ENCODE data around the gene RBM47. TPM values are rescaled to one million over a fixed set of nuclear protein-coding genes. Genes with fewer than 3 reads are reported as not detected.
"Not testable (repeated sequence)": the region's sequence is repeated elsewhere in the genome, so short reads cannot be mapped to it uniquely, and the experiment has no call there.

The RBM47 gene
- total RNA-seq, 2 experiments from 2014 or later: 0.60 to 0.66 TPM

DNA sequence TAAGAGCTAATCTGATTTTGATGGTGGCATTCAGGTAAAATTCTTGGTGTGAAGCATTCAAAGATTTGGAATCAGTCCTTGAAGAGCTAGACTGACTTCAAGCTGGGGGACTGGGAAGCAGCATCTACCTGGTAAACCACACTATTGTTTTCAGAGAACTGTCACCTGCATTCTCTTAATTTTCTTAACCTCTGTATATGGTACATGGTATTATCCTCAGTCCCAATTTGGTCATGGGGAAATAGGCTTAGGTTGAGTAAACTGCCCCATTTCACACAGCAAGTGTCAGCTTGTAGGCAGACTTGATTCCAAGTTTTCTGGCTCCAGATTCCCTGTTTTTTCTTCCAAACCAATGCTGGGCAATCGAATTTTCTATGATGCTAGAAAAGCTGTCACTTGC lies 190.1 kb downstream of the RBM47 start:
- CTCF ChIA-PET: interaction anchor here (1.9 kb wide), 1 partner anchor 114 kb away, joined by 5 read pairs; no protein-coding TSS in a partner anchor
- peak; percentile 60 for ATAC-seq
- Mint-ChIP-seq H3K36me3 (ENCODE audit: low read depth) (peaks cover 25% of the 10 kb centered on the region), H3K9me3 (ENCODE audit: insufficient read depth) (peaks cover 21% of the 10 kb centered on the region), H3K4me1 (ENCODE audit: low read depth) (peaks cover 55% of the 10 kb centered on the region), H3K27me3 (ENCODE audit: low read depth) (no peaks in the 10 kb centered on the region), H3K27ac (peak overlapping the region; percentile 27), H3K4me3 (no peak overlapping the region)
- POLR2A ChIA-PET: no interaction called here
- no peak for DNase-seq

DNA sequence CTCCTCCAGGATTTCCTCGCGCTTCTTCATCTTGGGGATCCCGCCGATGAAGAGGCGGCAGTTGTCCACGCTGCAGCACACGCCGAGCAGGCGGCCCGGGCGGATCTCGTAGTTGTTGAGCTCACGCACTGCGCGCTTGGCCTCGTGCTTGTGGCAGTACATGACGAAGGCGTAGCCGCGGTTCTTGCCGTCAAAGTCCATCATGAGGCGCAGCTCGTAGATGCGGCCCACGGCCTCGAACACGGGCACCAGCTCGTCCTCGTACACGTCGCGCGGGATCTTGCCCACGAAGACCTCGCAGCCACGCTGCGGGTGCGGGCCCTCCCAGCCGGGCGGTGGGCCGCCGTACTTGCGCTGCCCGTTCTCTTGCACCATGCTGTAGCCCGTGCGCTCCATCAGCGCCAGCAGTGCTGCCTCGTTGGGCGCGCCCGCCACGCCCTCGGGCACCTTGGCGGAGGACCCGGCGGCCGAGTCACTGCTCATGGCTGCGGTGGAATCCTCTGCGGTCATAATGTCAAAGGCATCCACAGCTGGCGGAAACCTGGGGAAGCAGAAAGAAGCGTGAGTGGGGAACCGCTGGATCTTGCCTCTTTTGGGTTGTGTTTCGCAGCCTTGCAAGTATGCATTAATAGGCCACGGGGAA lies 191.2 kb downstream of the RBM47 start:
- Mint-ChIP-seq H3K36me3 (ENCODE audit: low read depth) (peaks cover 32% of the 10 kb centered on the region), H3K4me1 (ENCODE audit: low read depth) (peaks cover 65% of the 10 kb centered on the region), H3K9me3 (ENCODE audit: insufficient read depth) (peaks cover 29% of the 10 kb centered on the region), H3K27ac (peak overlapping the region; percentile 71), H3K27me3 (ENCODE audit: low read depth) (no peaks in the 10 kb centered on the region), H3K4me3 (no peak overlapping the region)
- ChIA-PET CTCF (interaction anchor here (1.9 kb wide), 1 partner anchor 113 kb away, joined by 5 read pairs; no protein-coding TSS in a partner anchor), POLR2A (interaction anchor here (0.6 kb wide), 1 partner anchor 22 kb away, joined by 3 read pairs; no protein-coding TSS in a partner anchor)
- ATAC-seq: no peak
- no peak for DNase-seq

DNA sequence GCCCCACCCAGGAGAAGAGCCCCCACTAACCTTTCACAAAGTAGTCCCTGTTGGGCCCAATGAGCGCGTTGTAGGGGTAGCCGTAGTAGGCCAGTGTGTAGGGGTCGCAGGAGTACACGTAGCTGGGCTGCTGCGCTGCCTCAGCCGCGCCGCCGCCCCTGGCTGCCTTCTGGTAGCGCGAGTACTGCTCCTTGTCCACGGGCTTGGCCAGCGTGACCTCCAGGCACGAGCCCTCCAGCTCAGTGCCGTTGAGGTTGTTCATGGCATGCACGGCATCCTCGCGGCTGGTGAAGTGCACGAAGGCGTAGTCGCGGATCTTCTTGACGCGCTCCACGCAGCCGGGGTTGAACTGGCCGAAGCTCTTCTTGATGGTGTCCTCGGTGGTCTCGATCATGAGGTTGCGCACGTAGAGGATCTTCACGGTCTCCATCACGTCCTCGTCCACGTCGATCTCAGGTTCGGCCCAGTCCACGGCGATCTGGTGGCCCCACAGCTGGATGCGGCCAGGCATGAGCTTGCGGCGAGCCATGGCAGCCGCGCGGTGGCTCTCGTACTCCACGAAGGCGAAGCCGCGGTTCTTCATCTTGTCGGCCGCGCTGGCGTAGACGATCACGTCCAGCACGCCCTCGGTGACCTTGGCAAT lies 191.8 kb downstream of the RBM47 start:
- Mint-ChIP-seq H3K27me3 (ENCODE audit: low read depth) (no peaks in the 10 kb centered on the region), H3K9me3 (ENCODE audit: insufficient read depth) (peaks cover 25% of the 10 kb centered on the region), H3K27ac (no peak overlapping the region), H3K4me3 (no peak overlapping the region), H3K4me1 (ENCODE audit: low read depth) (peaks cover 71% of the 10 kb centered on the region), H3K36me3 (ENCODE audit: low read depth) (peaks cover 33% of the 10 kb centered on the region)
- POLR2A ChIA-PET: no interaction called here
- ATAC-seq: no peak
- CTCF ChIA-PET: no interaction called here
- DNase-seq: no peak

DNA sequence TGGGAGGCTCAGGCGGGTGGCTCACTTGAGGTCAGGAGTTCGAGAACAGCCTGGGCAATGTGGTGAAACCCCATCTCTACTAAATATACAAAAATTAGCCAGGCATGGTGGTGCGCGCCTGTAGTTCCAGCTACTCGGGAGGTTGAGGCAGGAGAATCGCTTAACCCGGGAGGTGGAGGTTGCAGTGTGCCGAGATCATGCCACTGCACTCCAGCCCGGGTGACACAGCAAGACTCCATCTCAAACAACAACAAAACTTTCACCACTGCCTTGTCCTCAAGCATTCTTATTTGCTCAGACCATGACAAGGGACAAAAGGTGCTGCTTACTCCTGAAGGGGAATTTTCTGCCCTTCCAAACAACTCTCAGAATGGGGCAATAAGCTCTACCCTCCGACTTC lies 194.4 kb downstream of the RBM47 start:
- POLR2A ChIA-PET; H3K27me3 Mint-ChIP-seq (ENCODE audit: low read depth): not testable (repeated sequence)
- CTCF ChIA-PET: interaction anchor here (1.5 kb wide), 1 partner anchor 110 kb away, joined by 5 read pairs; no protein-coding TSS in a partner anchor

DNA sequence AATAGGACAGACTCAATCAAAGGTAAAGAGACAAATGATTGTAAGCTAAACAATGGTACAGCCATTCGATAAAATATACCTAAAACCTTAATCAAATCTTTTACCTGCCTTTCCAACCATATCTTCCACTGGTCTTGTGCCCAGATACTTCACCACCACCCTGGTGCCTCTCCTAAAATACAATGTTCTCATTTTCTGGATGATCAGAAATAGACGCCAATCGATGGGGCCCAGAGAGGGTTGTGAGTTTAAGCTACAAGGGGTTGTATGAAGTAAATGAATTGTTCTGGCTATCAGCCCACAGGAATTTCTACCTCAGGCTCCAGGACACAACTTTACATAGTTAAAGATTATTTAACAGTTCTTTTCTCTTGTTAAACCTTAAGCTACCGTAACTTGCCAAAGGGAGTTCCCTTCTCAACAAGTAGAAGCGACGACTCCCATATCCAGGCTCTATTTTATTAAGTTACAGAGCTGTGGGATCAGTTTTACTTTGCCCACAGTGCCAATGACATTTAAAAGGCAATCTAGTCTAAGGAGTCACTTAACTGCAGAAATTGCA lies 195.5 kb downstream of the RBM47 start:
- H3K4me1 Mint-ChIP-seq (ENCODE audit: low read depth): peaks cover 65% of the 10 kb centered on the region
- CTCF ChIA-PET: interaction anchor here (1.2 to 1.6 kb wide), 3 partner anchors 18 to 109 kb away, joined by 3 to 6 read pairs (median 5); no protein-coding TSS in a partner anchor
- POLR2A ChIA-PET: interaction anchor here (0.7 kb wide), 3 partner anchors 115 to 455 kb away, joined by 3 read pairs; no protein-coding TSS in a partner anchor
- peak overlapping the region; percentile 94 for H3K27ac Mint-ChIP-seq
- peaks cover 25% of the 10 kb centered on the region for H3K9me3 Mint-ChIP-seq (ENCODE audit: insufficient read depth)
- peaks cover 44% of the 10 kb centered on the region for H3K36me3 Mint-ChIP-seq (ENCODE audit: low read depth)
- ATAC-seq: peak; percentile 5
- peak overlapping the region; percentile 52 for H3K4me3 Mint-ChIP-seq
- no peaks in the 10 kb centered on the region for H3K27me3 Mint-ChIP-seq (ENCODE audit: low read depth)
- no peak for DNase-seq

More for the DNA sequence above, 194.4 kb downstream of the RBM47 start:
- Mint-ChIP-seq H3K27ac (peak overlapping the region; percentile 94), H3K9me3 (ENCODE audit: insufficient read depth) (peaks cover 23% of the 10 kb centered on the region), H3K36me3 (ENCODE audit: low read depth) (peaks cover 44% of the 10 kb centered on the region), H3K4me1 (ENCODE audit: low read depth) (peaks cover 72% of the 10 kb centered on the region)
- ATAC-seq, DNase-seq, H3K4me3 Mint-ChIP-seq: not testable (repeated sequence)

DNA sequence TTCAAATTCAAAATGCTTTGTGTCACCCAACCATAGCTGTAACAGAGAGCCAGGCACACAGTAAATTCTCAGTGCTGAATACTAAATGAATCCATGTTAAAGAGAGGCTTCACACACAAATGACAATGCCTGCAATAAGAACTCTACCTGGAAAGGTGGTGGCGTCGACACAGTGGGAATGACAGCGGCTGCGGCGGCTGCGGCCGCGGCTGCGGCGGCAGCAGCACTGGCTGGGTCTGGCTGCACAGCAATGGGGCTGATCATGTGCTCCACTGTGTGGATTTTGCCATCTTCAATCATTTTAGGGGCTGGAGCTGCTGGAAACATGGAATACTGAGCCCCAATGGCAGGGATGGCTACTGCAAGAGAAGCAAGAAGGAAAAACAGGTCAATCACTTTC lies 197.2 kb downstream of the RBM47 start:
- no peaks in the 10 kb centered on the region for H3K27me3 Mint-ChIP-seq (ENCODE audit: low read depth)
- peaks cover 41% of the 10 kb centered on the region for H3K36me3 Mint-ChIP-seq (ENCODE audit: low read depth)
- ATAC-seq: no peak
- H3K4me1 Mint-ChIP-seq (ENCODE audit: low read depth): peaks cover 58% of the 10 kb centered on the region
- peaks cover 23% of the 10 kb centered on the region for H3K9me3 Mint-ChIP-seq (ENCODE audit: insufficient read depth)
- ChIA-PET CTCF (no interaction called here), POLR2A (interaction anchor here (0.9 kb wide), 1 partner anchor 974 kb away, joined by 3 read pairs; the partner anchor contains the start of genes LIAS and RPL9)
- no peak for DNase-seq
- H3K4me3 Mint-ChIP-seq: peak overlapping the region; percentile 25
- peak overlapping the region; percentile 84 for H3K27ac Mint-ChIP-seq

DNA sequence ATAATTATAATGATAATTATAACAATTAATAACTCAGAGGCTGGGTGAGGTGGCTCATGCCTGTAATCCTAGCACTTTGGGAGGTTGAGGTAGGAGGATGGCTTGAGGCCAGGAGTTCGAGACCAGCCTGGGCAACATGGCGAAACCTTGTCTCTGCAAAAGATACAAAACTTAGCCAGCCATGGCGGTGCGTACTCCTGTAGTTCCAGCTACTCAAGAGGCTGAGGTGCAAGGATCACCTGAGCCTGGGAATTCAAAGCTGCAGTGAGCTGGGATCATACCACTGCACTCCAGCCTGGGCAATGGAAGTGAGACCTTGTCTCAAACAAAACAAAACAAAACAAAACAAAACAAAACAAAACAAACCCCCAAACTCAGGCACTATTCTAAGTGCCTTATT lies 201.8 kb downstream of the RBM47 start:
- DNase-seq; H3K27me3 Mint-ChIP-seq (ENCODE audit: low read depth); H3K9me3 Mint-ChIP-seq (ENCODE audit: insufficient read depth); POLR2A ChIA-PET; CTCF ChIA-PET; ATAC-seq; H3K27ac Mint-ChIP-seq; H3K4me3 Mint-ChIP-seq: not testable (repeated sequence)
- Mint-ChIP-seq H3K4me1 (ENCODE audit: low read depth) (peaks cover 19% of the 10 kb centered on the region), H3K36me3 (ENCODE audit: low read depth) (peaks cover 23% of the 10 kb centered on the region)

DNA sequence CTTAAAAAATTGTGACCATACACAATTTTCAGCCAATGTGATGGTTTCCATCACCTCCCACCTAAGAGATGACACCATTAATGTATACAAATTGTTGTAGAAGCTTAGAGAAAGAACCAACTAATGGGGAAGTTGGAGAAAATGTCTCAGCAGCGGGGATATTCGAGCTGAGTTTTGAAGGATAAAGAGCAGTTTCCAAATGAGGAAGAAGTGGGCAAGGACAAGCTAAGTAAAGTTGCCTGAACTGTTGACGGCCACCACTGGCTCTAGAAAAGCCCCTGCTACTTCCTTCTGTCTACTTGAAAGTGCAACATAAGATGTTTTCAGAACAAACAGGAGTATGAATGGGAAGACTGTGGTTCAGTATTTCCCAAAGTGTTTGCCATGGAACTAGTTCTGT lies 202.5 kb downstream of the RBM47 start:
- ChIA-PET POLR2A (no interaction called here), CTCF (interaction anchor here (1.3 kb wide), 1 partner anchor 370 kb away, joined by 3 read pairs; no protein-coding TSS in a partner anchor)
- no peak for DNase-seq
- Mint-ChIP-seq H3K9me3 (ENCODE audit: insufficient read depth) (peaks cover 5% of the 10 kb centered on the region), H3K4me1 (ENCODE audit: low read depth) (peaks cover 13% of the 10 kb centered on the region), H3K4me3 (no peak overlapping the region), H3K36me3 (ENCODE audit: low read depth) (peaks cover 19% of the 10 kb centered on the region), H3K27ac (no peak overlapping the region), H3K27me3 (ENCODE audit: low read depth) (no peaks in the 10 kb centered on the region)
- no peak for ATAC-seq

DNA sequence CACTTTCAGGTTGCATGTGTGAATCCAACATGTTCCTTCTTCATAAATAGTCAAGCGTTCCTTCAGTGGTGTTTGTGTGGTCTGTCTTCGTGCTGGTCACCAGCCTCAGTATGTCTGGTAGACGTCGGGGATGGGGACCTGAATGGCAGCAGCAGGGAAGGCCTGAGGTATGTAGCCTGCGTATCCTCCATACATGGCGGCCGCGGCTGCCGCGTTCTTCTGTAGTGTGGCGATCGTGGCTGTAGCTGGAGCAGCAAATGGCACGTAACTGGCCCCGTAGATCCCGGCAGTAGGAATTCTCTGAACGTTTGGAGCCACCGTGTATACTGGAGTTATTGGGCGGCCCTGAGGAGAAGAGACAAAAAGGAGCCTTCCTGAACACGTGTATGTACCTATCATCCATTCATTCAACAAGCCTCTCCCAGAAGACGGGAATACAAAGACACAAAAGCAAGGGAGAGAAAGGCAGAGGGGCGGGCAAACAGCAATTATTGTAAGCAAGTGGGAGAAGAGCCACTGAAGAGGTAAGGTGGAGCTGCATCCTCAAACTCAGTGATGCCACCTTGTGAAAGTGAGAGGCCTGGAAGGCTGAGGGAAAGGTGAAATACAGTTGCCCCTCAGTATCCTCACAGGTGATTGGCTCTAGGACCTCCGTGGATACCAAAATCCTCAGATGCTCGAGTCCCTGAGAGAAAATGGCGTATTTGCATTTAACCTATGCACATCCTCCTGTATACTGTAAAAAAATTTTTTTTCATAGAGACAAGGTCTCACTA lies 203.7 kb downstream of the RBM47 start:
- ATAC-seq: no peak
- peaks cover 13% of the 10 kb centered on the region for H3K36me3 Mint-ChIP-seq (ENCODE audit: low read depth)
- H3K9me3 Mint-ChIP-seq (ENCODE audit: insufficient read depth): peaks cover 5% of the 10 kb centered on the region
- CTCF ChIA-PET: interaction anchor here (1.3 kb wide), 1 partner anchor 371 kb away, joined by 3 read pairs; no protein-coding TSS in a partner anchor
- no peak for DNase-seq
- H3K27ac Mint-ChIP-seq: no peak overlapping the region
- H3K4me1 Mint-ChIP-seq (ENCODE audit: low read depth): peaks cover 8% of the 10 kb centered on the region
- H3K4me3 Mint-ChIP-seq: no peak overlapping the region
- POLR2A ChIA-PET: no interaction called here
- no peaks in the 10 kb centered on the region for H3K27me3 Mint-ChIP-seq (ENCODE audit: low read depth)

DNA sequence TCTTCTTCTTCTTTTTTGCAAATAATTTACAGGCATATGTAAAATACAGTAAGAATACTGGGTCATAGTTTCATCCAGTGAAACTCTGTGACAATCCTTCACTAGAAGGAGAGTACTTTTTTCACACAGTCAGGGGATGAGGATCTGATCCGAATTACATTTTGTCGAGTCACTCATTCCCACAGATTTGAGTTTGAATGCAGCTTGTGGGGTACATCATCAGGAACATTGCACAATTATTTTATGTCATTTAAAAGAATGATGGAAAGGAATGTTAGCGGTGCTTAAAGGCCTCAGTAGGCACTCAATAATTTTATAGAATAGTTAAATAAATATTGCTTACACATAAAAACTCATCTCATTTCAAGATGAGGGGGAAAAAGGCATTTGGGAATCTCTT lies 205.9 kb downstream of the RBM47 start:
- ChIA-PET CTCF (interaction anchor here (0.7 kb wide), 1 partner anchor 368 kb away, joined by 3 read pairs; no protein-coding TSS in a partner anchor), POLR2A (no interaction called here)
- no peak for DNase-seq
- Mint-ChIP-seq H3K4me3 (no peak overlapping the region), H3K9me3 (ENCODE audit: insufficient read depth) (peaks cover 11% of the 10 kb centered on the region), H3K27ac (no peak overlapping the region), H3K36me3 (ENCODE audit: low read depth) (peaks cover 12% of the 10 kb centered on the region), H3K27me3 (ENCODE audit: low read depth) (peaks cover 2% of the 10 kb centered on the region), H3K4me1 (ENCODE audit: low read depth) (peaks cover 9% of the 10 kb centered on the region)
- no peak for ATAC-seq

DNA sequence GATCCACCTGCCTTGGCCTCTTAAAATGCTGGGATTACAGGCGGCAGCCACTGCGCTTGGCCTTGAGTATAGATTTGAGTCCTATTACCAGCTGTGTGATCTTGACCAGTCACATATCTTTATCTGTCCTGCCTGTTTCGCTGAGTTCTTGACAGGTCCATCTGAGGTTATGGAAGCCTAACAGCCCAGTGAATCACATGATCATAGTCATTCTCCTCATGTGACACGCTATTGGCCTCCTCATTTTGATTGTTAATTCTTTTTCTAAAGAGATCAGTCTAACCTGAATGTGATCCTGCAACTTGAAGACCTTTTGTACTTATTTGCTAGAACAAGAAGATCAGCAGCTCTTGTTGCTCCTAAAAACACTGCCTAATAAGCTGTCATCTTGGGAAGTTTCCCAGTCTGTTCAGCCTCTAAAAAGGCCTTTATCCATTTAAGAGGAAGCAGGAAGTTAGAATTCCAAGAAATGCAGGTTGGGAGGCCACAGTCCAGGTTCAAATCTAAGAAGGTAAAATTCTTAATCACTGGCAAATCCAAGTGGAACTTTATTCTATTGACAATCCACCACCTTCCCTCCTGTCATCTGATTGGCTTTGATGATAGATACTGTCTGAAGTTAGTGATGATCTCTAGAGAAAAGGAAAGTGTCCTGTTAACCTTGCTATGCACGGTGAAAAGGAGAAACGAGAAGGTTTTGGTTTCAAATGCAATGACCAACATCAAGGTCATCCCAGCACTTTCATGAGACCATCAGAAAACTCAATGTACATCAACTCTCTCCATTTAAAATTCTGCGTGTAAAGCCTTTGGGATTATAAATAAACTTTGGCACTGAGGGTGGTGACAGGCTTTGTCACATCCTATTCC lies 207.6 kb downstream of the RBM47 start:
- H3K4me3 Mint-ChIP-seq: no peak overlapping the region
- H3K27me3 Mint-ChIP-seq (ENCODE audit: low read depth): peaks cover 2% of the 10 kb centered on the region
- peaks cover 19% of the 10 kb centered on the region for H3K9me3 Mint-ChIP-seq (ENCODE audit: insufficient read depth)
- peaks cover 9% of the 10 kb centered on the region for H3K4me1 Mint-ChIP-seq (ENCODE audit: low read depth)
- no peak overlapping the region for H3K27ac Mint-ChIP-seq
- ChIA-PET CTCF (no interaction called here), POLR2A (interaction anchor here (0.6 kb wide), 1 partner anchor 1152 kb away, joined by 3 read pairs; no protein-coding TSS in a partner anchor)
- DNase-seq (no peak), ATAC-seq (no peak)
- peaks cover 13% of the 10 kb centered on the region for H3K36me3 Mint-ChIP-seq (ENCODE audit: low read depth)

Measured in activated CD8-positive, alpha-beta T cell treated with anti-CD3 and anti-CD28 coated beads, Interleukin-2, amount 10 ng/mL, durations not matched to agents 7 days and 5 days (primary cell).